GM12801 (cell line): ENCODE results near the gene BST1.

Experiments
- CTCF ChIP-seq: IDR thresholded peaks from one replicate; pipeline ENCODE4 v1.5.1; 2011; ENCODE audit warnings: control low read depth; ENCODE audit not compliant: insufficient read length; ENCODE audit errors: extremely low read depth

The BST1 gene

GRCh38 chr4:15758294-15758693, 55.4 kb downstream of the BST1 start:
- no peak for TF ChIP-seq CTCF

- no peak for TF ChIP-seq CTCF
Measured at GRCh38 chr4:15765391-15765790, 62.5 kb downstream of the BST1 start.

- no peak for TF ChIP-seq CTCF
Measured at GRCh38 chr4:15765910-15766697, 63.2 kb downstream of the BST1 start.

- no peak for TF ChIP-seq CTCF
Measured at GRCh38 chr4:15766821-15767220, 64.0 kb downstream of the BST1 start.

GRCh38 chr4:15769202-15769601, 66.3 kb downstream of the BST1 start:
- no peak for TF ChIP-seq CTCF

GRCh38 chr4:15771216-15772058, 68.6 kb downstream of the BST1 start:
- TF ChIP-seq CTCF, result no peak

GRCh38 chr4:15774020-15774420, 71.2 kb downstream of the BST1 start:
- no peak for TF ChIP-seq CTCF
